GM12878 (cell line): ENCODE results near the gene EMX1. TPM values are rescaled to one million over a fixed set of nuclear protein-coding genes. Genes with fewer than 3 reads are reported as not detected.

Source experiments
- IKZF1 ChIP-seq: fragments of 450-650 bp; conservative IDR thresholded peaks from 2 replicates; pipeline ENCODE4 v1.6.1; 2017; ENCODE audit warnings: antibody characterized with exemption, mild to moderate bottlenecking
- NFYA ChIP-seq: IDR thresholded peaks from 2 replicates; pipeline ENCODE4 v1.6.1; 2011; ENCODE audit warnings: low read depth, mild to moderate bottlenecking, low read length, improper control_type of control experiment, borderline replicate concordance
- RBBP5 ChIP-seq: fragments of 200-600 bp; sonication (generic); conservative IDR thresholded peaks from 2 replicates; pipeline ENCODE4 v1.6.1; 2016
- STAT1 ChIP-seq: fragments of 450-650 bp; conservative IDR thresholded peaks from 2 replicates; pipeline ENCODE4 v1.6.1; 2014; ENCODE audit warnings: antibody characterized with exemption, mild to moderate bottlenecking
- WRNIP1 ChIP-seq: IDR thresholded peaks from 2 replicates; pipeline ENCODE4 v1.6.1; 2011; ENCODE audit warnings: low read depth, low read length, improper control_type of control experiment, borderline replicate concordance
- polyA plus RNA-seq, 11 experiments: library from polyadenylated mRNA; depleted of rRNA in 4 of 11; unstranded in 6 of 11; stranded (reverse) in 5 of 11; fragments of >200 nt; fragmentation: Nextera tagmentation in 4 of 11; fragmentation: Illumina TruSeq in 1 of 11; extraction: Ambion mirVana in 4 of 11; extraction: Trizol in 1 of 11; gene quantifications; 1 replicate in 1 of 11; 2 replicates in 10 of 11; pipeline versions ENCODE4 v1.2.1 to v1.2.3, GENCODE V29; 2011 to 2016; ENCODE audit warnings: inconsistent platforms in 2 of 11, missing spikeins in 2 of 11, low read depth in 1 of 11
- total RNA-seq, 4 experiments: library from RNA; depleted of rRNA in 3 of 4; stranded (reverse); fragments of >200 nt in 3 of 4; fragmentation: Illumina TruSeq in 1 of 4; extraction: Trizol in 1 of 4; gene quantifications; 2 replicates each; pipeline versions ENCODE4 v1.2.1 to v1.2.3, GENCODE V29; 2013 to 2021
- TF ChIP-seq, protein P1 (sequence below): fragments of 450-650 bp; IDR thresholded peaks from 2 replicates; pipeline ENCODE4 v1.6.1; 2018; ENCODE audit warnings: borderline replicate concordance, mild to moderate bottlenecking; ENCODE audit not compliant: partially characterized antibody
- TF ChIP-seq, protein P2 (sequence below): IDR thresholded peaks from 2 replicates; pipeline ENCODE4 v1.6.1; 2012; ENCODE audit warnings: mild to moderate bottlenecking, low read depth, low read length
- TF ChIP-seq, protein P3 (sequence below): fragments of 450-650 bp; IDR thresholded peaks from 2 replicates; pipeline ENCODE4 v1.6.1; 2016; ENCODE audit warnings: mild to moderate bottlenecking
- TF ChIP-seq, protein P4 (sequence below): fragments of 150-350 bp; IDR thresholded peaks from 2 replicates; pipeline ENCODE4 v1.6.1; 2014; ENCODE audit warnings: mild to moderate bottlenecking, low read depth, low read length
- TF ChIP-seq, protein P5 (sequence below): fragments of 450-650 bp; formaldehyde crosslinking; IDR thresholded peaks from 2 replicates; pipeline ENCODE4 v1.5.0; 2022; ENCODE audit warnings: mild to moderate bottlenecking, missing genetic modification characterization
- TF ChIP-seq, protein P6 (sequence below): fragments of 150-350 bp; IDR thresholded peaks from 2 replicates; pipeline ENCODE4 v1.6.1; 2016; ENCODE audit warnings: low read depth, low read length

EMX1 gene
- total and polyA plus RNA-seq, 10 of the 15 experiments (the other 5 are each of a cell fraction or from before 2014, with no cell fraction given): 0.07 to 5.1 (median 1.2) TPM; not detected in 1

DNA sequence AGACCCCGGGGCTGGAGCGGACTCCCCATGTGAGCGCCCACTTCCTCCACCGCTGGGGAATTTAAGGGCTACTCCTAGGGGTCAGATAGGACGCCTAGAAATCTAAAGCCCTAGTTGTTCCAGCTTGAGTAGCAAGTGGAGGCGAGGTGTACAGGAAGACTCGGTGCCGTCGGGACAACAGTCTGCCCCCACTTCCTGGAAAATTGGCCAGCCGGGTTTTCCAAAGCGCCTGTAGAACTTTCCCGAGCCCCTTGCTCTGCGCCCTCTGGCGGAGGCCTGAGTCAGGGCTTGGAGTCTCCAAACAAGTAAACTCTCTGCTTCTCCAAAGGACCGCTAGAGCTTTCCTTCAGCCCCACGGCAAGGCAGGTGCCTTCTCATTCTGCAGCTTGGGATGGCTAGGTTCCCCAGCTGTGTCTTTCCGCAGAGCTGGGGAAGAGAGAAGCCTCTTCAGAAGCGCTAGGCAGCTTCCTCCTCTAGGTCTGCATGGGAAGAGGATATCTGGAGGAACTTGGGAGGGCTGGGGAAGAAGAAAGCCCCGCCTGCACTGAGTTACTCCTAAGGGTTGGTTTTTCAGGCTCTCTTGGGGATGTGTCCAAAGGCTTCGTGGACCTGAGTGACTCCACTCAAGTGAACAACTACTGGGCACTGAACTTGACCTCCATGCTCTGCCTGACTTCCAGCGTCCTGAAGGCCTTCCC, 29.4 kb upstream of the EMX1 start (continued):
- TF ChIP-seq, protein P1, sequence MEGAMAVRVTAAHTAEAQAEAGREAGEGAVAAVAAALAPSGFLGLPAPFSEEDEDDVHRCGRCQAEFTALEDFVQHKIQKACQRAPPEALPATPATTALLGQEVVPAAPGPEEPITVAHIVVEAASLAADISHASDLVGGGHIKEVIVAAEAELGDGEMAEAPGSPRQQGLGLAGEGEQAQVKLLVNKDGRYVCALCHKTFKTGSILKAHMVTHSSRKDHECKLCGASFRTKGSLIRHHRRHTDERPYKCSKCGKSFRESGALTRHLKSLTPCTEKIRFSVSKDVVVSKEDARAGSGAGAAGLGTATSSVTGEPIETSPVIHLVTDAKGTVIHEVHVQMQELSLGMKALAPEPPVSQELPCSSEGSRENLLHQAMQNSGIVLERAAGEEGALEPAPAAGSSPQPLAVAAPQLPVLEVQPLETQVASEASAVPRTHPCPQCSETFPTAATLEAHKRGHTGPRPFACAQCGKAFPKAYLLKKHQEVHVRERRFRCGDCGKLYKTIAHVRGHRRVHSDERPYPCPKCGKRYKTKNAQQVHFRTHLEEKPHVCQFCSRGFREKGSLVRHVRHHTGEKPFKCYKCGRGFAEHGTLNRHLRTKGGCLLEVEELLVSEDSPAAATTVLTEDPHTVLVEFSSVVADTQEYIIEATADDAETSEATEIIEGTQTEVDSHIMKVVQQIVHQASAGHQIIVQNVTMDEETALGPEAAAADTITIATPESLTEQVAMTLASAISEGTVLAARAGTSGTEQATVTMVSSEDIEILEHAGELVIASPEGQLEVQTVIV: no peak
- TF ChIP-seq, protein P2, sequence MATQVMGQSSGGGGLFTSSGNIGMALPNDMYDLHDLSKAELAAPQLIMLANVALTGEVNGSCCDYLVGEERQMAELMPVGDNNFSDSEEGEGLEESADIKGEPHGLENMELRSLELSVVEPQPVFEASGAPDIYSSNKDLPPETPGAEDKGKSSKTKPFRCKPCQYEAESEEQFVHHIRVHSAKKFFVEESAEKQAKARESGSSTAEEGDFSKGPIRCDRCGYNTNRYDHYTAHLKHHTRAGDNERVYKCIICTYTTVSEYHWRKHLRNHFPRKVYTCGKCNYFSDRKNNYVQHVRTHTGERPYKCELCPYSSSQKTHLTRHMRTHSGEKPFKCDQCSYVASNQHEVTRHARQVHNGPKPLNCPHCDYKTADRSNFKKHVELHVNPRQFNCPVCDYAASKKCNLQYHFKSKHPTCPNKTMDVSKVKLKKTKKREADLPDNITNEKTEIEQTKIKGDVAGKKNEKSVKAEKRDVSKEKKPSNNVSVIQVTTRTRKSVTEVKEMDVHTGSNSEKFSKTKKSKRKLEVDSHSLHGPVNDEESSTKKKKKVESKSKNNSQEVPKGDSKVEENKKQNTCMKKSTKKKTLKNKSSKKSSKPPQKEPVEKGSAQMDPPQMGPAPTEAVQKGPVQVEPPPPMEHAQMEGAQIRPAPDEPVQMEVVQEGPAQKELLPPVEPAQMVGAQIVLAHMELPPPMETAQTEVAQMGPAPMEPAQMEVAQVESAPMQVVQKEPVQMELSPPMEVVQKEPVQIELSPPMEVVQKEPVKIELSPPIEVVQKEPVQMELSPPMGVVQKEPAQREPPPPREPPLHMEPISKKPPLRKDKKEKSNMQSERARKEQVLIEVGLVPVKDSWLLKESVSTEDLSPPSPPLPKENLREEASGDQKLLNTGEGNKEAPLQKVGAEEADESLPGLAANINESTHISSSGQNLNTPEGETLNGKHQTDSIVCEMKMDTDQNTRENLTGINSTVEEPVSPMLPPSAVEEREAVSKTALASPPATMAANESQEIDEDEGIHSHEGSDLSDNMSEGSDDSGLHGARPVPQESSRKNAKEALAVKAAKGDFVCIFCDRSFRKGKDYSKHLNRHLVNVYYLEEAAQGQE: no peak
- no peak for TF ChIP-seq NFYA
- TF ChIP-seq, protein P3, sequence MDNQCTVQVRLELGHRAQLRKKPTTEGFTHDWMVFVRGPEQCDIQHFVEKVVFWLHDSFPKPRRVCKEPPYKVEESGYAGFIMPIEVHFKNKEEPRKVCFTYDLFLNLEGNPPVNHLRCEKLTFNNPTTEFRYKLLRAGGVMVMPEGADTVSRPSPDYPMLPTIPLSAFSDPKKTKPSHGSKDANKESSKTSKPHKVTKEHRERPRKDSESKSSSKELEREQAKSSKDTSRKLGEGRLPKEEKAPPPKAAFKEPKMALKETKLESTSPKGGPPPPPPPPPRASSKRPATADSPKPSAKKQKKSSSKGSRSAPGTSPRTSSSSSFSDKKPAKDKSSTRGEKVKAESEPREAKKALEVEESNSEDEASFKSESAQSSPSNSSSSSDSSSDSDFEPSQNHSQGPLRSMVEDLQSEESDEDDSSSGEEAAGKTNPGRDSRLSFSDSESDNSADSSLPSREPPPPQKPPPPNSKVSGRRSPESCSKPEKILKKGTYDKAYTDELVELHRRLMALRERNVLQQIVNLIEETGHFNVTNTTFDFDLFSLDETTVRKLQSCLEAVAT: no peak
- TF ChIP-seq, protein P4, sequence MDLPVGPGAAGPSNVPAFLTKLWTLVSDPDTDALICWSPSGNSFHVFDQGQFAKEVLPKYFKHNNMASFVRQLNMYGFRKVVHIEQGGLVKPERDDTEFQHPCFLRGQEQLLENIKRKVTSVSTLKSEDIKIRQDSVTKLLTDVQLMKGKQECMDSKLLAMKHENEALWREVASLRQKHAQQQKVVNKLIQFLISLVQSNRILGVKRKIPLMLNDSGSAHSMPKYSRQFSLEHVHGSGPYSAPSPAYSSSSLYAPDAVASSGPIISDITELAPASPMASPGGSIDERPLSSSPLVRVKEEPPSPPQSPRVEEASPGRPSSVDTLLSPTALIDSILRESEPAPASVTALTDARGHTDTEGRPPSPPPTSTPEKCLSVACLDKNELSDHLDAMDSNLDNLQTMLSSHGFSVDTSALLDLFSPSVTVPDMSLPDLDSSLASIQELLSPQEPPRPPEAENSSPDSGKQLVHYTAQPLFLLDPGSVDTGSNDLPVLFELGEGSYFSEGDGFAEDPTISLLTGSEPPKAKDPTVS: 0 out of 2 replicates have a peak, but pooled peaks have one; percentile 55
- no peak for TF ChIP-seq RBBP5
- TF ChIP-seq, protein P5, sequence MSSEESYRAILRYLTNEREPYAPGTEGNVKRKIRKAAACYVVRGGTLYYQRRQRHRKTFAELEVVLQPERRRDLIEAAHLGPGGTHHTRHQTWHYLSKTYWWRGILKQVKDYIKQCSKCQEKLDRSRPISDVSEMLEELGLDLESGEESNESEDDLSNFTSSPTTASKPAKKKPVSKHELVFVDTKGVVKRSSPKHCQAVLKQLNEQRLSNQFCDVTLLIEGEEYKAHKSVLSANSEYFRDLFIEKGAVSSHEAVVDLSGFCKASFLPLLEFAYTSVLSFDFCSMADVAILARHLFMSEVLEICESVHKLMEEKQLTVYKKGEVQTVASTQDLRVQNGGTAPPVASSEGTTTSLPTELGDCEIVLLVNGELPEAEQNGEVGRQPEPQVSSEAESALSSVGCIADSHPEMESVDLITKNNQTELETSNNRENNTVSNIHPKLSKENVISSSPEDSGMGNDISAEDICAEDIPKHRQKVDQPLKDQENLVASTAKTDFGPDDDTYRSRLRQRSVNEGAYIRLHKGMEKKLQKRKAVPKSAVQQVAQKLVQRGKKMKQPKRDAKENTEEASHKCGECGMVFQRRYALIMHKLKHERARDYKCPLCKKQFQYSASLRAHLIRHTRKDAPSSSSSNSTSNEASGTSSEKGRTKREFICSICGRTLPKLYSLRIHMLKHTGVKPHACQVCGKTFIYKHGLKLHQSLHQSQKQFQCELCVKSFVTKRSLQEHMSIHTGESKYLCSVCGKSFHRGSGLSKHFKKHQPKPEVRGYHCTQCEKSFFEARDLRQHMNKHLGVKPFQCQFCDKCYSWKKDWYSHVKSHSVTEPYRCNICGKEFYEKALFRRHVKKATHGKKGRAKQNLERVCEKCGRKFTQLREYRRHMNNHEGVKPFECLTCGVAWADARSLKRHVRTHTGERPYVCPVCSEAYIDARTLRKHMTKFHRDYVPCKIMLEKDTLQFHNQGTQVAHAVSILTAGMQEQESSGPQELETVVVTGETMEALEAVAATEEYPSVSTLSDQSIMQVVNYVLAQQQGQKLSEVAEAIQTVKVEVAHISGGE (CRISPR knock-in tag): no peak
- TF ChIP-seq STAT1: no peak
- no peak for TF ChIP-seq WRNIP1
- peak; percentile 79 for TF ChIP-seq IKZF1
- TF ChIP-seq, protein P6, sequence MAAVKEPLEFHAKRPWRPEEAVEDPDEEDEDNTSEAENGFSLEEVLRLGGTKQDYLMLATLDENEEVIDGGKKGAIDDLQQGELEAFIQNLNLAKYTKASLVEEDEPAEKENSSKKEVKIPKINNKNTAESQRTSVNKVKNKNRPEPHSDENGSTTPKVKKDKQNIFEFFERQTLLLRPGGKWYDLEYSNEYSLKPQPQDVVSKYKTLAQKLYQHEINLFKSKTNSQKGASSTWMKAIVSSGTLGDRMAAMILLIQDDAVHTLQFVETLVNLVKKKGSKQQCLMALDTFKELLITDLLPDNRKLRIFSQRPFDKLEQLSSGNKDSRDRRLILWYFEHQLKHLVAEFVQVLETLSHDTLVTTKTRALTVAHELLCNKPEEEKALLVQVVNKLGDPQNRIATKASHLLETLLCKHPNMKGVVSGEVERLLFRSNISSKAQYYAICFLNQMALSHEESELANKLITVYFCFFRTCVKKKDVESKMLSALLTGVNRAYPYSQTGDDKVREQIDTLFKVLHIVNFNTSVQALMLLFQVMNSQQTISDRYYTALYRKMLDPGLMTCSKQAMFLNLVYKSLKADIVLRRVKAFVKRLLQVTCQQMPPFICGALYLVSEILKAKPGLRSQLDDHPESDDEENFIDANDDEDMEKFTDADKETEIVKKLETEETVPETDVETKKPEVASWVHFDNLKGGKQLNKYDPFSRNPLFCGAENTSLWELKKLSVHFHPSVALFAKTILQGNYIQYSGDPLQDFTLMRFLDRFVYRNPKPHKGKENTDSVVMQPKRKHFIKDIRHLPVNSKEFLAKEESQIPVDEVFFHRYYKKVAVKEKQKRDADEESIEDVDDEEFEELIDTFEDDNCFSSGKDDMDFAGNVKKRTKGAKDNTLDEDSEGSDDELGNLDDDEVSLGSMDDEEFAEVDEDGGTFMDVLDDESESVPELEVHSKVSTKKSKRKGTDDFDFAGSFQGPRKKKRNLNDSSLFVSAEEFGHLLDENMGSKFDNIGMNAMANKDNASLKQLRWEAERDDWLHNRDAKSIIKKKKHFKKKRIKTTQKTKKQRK: no peak
